Measurements from ENCODE around the gene MAMDC2.

Gene MAMDC2

DNA sequence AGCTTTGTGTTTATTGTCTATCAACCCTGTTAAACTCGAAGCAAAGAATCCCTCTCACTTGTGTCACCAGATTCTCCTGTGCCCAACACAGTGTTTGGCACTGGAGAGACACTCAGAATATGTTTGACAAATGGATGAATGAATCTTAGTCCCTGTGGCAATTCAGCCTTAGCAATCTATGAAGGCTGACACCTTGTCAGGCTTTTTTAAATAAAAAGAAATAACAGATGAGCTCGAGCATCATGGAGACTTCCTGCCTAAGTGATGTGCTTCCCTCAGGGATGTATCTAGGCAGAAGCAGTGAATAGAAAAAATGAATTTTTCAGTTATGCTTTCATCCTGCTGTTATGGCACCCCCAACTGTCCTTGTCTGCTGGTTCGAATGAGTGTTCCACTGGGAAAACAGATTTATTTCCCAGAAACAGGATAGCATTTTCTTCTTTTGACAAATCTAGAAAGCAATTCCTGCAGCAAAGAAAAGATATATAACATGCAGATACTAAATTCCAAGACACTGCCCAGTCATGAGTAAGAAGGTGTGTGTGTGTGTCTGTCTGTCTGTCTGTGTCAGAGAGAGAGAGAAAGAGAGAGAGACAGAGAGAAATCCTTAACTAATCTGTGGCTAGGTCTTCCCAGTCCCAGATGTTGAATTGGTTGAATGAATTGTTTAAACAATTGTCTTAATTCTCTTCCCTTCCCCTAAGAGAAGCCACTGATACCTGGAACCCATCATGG lies 16.7 kb downstream of the MAMDC2 start:
- 87 to 95% methylated on average over 3 of the region's 3 CpGs for WGBS, 2 experiments
- H3K36me3 ChIP-seq (ENCODE audit: control insufficient read depth, insufficient read depth, low read length): no peaks in the 10 kb centered on the region
- no peak overlapping the region for H3K27ac ChIP-seq (ENCODE audit: insufficient read depth, low read depth, low read length, poor library complexity, severe bottlenecking)
- H3K27me3 ChIP-seq (ENCODE audit: control insufficient read depth, insufficient read depth, low read length, poor library complexity, severe bottlenecking): no peaks in the 10 kb centered on the region
- H3K4me3 ChIP-seq (ENCODE audit: insufficient read depth, low read depth, low read length): no peak overlapping the region
- H3K4me1 ChIP-seq (ENCODE audit: control insufficient read depth, insufficient read depth, low read length): no peaks in the 10 kb centered on the region
- no peaks in the 10 kb centered on the region for H3K9me3 ChIP-seq (ENCODE audit: control insufficient read depth, low read length)

DNA sequence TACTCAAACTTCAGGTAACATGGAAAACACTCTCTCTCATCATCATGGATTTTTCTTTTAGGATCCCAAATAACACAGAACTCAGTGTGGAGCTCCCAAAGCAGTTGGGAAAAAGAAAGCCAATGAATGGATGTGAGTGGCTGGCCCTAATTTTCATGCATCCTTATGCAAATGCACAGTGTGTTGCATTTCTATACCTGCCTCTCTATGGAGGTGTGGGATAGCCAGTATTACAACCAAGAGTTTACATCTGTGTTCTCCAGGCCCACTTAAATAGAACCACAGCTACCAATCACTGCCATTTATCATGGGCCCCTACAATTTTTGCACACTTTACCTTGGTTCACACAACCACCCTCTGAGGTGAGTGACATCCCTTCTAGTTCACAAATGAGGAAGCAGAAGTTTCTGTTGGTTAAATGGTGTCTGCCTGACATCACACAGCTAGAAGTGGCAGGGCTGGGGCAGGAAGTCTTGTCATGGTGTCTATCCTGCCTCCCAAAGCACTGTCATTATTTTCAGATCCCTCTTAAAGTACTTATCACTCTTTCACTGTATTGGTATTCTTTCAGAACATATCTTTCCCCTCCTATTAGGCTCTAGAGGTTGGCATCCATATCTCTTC lies 17.3 kb downstream of the MAMDC2 start:
- no peaks in the 10 kb centered on the region for H3K36me3 ChIP-seq (ENCODE audit: control insufficient read depth, insufficient read depth, low read length)
- H3K27me3 ChIP-seq (ENCODE audit: control insufficient read depth, insufficient read depth, low read length, poor library complexity, severe bottlenecking): no peaks in the 10 kb centered on the region
- H3K27ac ChIP-seq (ENCODE audit: insufficient read depth, low read depth, low read length, poor library complexity, severe bottlenecking): no peak overlapping the region
- no peaks in the 10 kb centered on the region for H3K9me3 ChIP-seq (ENCODE audit: control insufficient read depth, low read length)
- H3K4me1 ChIP-seq (ENCODE audit: control insufficient read depth, insufficient read depth, low read length): no peaks in the 10 kb centered on the region
- H3K4me3 ChIP-seq (ENCODE audit: insufficient read depth, low read depth, low read length): no peak overlapping the region

DNA sequence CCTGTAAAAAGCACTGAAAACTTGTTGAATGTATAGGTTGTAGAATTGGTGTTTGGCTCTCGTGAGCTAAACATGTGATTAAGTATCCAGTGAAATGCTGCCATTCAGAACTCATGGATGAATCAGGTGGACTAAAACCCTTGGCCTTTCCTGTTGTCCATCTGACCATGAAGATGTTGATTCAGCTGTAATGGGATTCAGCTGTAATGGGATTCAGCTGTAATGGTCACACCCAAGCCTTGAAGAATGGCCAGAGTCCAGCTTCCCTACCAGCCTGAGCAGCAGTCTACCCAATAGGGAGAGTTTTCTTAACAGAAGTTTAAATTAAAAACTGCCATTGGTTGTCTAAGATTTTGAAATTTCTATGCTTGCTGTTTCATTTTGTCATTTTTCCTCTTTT lies 18.1 kb downstream of the MAMDC2 start:
- H3K9me3 ChIP-seq (ENCODE audit: control insufficient read depth, low read length): no peaks in the 10 kb centered on the region
- no peaks in the 10 kb centered on the region for H3K27me3 ChIP-seq (ENCODE audit: control insufficient read depth, insufficient read depth, low read length, poor library complexity, severe bottlenecking)
- H3K4me1 ChIP-seq (ENCODE audit: control insufficient read depth, insufficient read depth, low read length): no peaks in the 10 kb centered on the region
- no peaks in the 10 kb centered on the region for H3K36me3 ChIP-seq (ENCODE audit: control insufficient read depth, insufficient read depth, low read length)
- H3K27ac ChIP-seq (ENCODE audit: insufficient read depth, low read depth, low read length, poor library complexity, severe bottlenecking): no peak overlapping the region
- WGBS, 2 experiments: 90 to 96% methylated on average over 1 of the region's 1 CpG
- H3K4me3 ChIP-seq (ENCODE audit: insufficient read depth, low read depth, low read length): no peak overlapping the region

DNA sequence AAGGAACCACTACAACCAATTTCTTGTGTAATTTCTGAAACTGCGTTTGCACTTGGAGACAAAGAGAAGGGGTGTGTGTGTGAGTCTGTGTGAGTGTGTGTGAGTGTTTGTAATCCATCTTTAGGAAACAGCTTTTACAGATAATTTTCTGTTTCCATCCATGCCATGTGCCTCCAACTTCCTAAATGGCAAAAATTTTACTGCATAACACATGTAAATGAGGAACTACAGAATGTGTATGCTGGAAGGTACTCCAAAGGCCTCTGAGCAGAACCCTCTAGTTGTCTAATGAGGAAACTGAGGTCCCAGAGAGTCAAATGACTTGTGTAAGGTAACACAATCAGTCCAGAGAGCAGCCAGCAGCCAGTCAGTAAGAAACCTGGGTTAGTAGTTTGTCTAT lies 20.8 kb downstream of the MAMDC2 start:
- WGBS, 2 experiments: 89% methylated on average over 1 of the region's 1 CpG; no CpG with 5 or more reads in 1 of the 2 experiments

DNA sequence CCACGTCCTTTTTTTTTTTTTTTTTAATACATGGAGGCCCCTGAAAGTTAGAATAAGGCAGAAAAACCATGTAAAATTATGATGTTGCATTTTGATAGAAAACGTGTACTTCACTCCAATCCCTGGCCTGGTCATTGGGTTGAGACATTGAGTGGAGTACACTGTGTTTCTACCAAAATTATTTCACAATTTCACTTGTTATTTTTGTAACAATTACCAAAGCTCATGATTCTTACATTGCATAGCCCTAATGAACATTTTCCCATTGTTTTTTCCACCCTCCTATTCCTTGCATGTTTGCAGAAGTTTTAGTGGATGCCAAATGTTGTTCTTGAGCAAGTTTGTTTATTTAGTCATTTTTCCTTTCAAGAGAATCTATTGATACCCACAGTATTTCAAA lies 21.9 kb downstream of the MAMDC2 start:
- Histone ChIP-seq H3K36me3 (ENCODE audit: control insufficient read depth, insufficient read depth, low read length) (no peaks in the 10 kb centered on the region), H3K4me3 (ENCODE audit: insufficient read depth, low read depth, low read length) (no peak overlapping the region), H3K27me3 (ENCODE audit: control insufficient read depth, insufficient read depth, low read length, poor library complexity, severe bottlenecking) (no peaks in the 10 kb centered on the region), H3K27ac (ENCODE audit: insufficient read depth, low read depth, low read length, poor library complexity, severe bottlenecking) (no peak overlapping the region), H3K9me3 (ENCODE audit: control insufficient read depth, low read length) (no peaks in the 10 kb centered on the region), H3K4me1 (ENCODE audit: control insufficient read depth, insufficient read depth, low read length) (no peaks in the 10 kb centered on the region)
- WGBS, 2 experiments: 96 to 100% methylated on average over 2 of the region's 2 CpGs

More for the DNA sequence above, 20.8 kb downstream of the MAMDC2 start:
- no peaks in the 10 kb centered on the region for H3K9me3 ChIP-seq (ENCODE audit: control insufficient read depth, low read length)
- H3K4me3 ChIP-seq (ENCODE audit: insufficient read depth, low read depth, low read length): no peak overlapping the region
- no peaks in the 10 kb centered on the region for H3K36me3 ChIP-seq (ENCODE audit: control insufficient read depth, insufficient read depth, low read length)
- H3K27ac ChIP-seq (ENCODE audit: insufficient read depth, low read depth, low read length, poor library complexity, severe bottlenecking): no peak overlapping the region
- no peaks in the 10 kb centered on the region for H3K4me1 ChIP-seq (ENCODE audit: control insufficient read depth, insufficient read depth, low read length)
- no peaks in the 10 kb centered on the region for H3K27me3 ChIP-seq (ENCODE audit: control insufficient read depth, insufficient read depth, low read length, poor library complexity, severe bottlenecking)

DNA sequence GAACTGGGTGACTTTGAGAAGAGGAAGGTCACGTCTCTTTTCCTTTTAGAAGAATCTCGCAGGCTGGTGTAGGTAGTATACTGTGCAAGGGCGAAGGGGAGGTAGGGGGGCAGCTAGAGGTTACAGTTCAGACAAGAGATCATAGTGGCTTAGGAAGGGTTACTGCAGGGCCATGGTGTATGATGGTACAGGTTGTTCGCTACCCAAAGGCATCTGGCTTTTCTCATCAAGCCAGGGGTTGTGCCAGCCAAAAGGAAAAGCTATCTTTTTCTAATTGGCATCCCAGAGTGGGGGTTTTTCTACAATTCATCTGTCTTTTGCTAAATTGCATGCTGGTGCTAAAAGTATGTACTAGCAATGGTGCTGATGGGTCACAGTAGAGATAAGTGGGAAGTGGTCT lies 22.8 kb downstream of the MAMDC2 start:
- Histone ChIP-seq H3K9me3 (ENCODE audit: control insufficient read depth, low read length) (no peaks in the 10 kb centered on the region), H3K4me1 (ENCODE audit: control insufficient read depth, insufficient read depth, low read length) (no peaks in the 10 kb centered on the region), H3K27me3 (ENCODE audit: control insufficient read depth, insufficient read depth, low read length, poor library complexity, severe bottlenecking) (no peaks in the 10 kb centered on the region), H3K4me3 (ENCODE audit: insufficient read depth, low read depth, low read length) (no peak overlapping the region), H3K36me3 (ENCODE audit: control insufficient read depth, insufficient read depth, low read length) (no peaks in the 10 kb centered on the region), H3K27ac (ENCODE audit: insufficient read depth, low read depth, low read length, poor library complexity, severe bottlenecking) (no peak overlapping the region)
- WGBS, 2 experiments: 94% methylated on average over 4 of the region's 4 CpGs

DNA sequence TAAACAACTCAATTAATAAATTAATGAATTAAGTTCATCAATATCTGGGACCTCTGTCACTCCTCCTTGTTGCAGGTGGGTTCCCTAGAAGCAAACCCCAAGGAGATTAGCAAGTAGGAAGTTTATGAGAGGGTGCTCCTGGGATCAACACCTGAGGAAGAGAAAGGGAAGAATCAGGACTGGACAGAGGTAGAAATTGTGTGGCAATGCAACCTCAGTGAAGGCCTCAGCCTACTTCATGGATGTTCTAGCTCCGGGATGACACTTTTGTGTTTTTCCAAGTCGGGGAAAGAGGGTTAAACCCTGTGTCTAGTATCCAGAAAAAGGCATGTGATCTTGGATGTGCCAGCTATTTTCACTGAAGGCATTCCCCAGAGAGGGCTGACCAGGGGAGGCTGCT lies 23.2 kb downstream of the MAMDC2 start:
- no peaks in the 10 kb centered on the region for H3K27me3 ChIP-seq (ENCODE audit: control insufficient read depth, insufficient read depth, low read length, poor library complexity, severe bottlenecking)
- no peaks in the 10 kb centered on the region for H3K36me3 ChIP-seq (ENCODE audit: control insufficient read depth, insufficient read depth, low read length)
- no peak overlapping the region for H3K27ac ChIP-seq (ENCODE audit: insufficient read depth, low read depth, low read length, poor library complexity, severe bottlenecking)
- 89 to 96% methylated on average over 2 of the region's 2 CpGs for WGBS, 2 experiments
- no peaks in the 10 kb centered on the region for H3K4me1 ChIP-seq (ENCODE audit: control insufficient read depth, insufficient read depth, low read length)
- no peaks in the 10 kb centered on the region for H3K9me3 ChIP-seq (ENCODE audit: control insufficient read depth, low read length)
- no peak overlapping the region for H3K4me3 ChIP-seq (ENCODE audit: insufficient read depth, low read depth, low read length)

DNA sequence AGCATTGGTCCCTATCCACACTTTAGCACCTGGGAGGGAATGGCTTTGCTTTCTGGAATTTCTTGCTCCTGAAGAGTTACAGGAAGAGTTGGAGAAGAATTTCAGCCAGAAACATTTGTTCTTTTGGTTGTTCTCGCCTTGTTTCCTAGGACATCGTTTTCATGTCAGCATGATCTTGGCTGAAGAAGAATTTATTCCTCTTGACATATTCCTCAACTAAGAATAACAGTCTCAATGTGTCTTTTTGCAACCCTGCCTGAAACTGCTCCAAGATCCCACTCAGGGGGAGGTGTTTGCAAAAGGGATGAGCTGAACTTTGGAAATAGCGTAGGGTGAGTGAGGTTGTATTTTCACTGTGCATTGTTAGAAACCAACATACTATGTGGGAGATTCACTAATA lies 26.1 kb downstream of the MAMDC2 start:
- Histone ChIP-seq H3K36me3 (ENCODE audit: control insufficient read depth, insufficient read depth, low read length) (no peaks in the 10 kb centered on the region), H3K4me1 (ENCODE audit: control insufficient read depth, insufficient read depth, low read length) (no peaks in the 10 kb centered on the region), H3K27ac (ENCODE audit: insufficient read depth, low read depth, low read length, poor library complexity, severe bottlenecking) (no peak overlapping the region), H3K9me3 (ENCODE audit: control insufficient read depth, low read length) (no peaks in the 10 kb centered on the region), H3K27me3 (ENCODE audit: control insufficient read depth, insufficient read depth, low read length, poor library complexity, severe bottlenecking) (no peaks in the 10 kb centered on the region), H3K4me3 (ENCODE audit: insufficient read depth, low read depth, low read length) (no peak overlapping the region)
- 86 to 92% methylated on average over 3 of the region's 3 CpGs for WGBS, 2 experiments

DNA sequence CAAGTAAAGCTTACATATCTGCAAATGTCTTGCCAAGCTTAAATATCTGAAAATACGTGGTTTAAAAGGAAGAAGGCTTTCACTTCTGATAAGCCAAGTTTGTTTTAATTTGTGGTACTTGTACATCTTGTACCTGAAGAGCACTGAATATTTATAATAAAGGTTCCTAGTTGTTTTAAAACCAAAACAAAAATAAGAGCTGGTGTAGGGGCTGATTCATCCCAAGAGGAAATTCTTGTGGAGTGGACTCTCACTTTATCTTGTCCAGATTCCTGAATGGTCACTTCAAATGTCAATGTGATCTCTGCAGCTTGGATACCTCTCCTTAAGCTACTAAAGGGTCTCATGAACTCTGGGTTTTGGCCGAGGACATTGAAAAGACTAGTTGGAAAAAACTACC lies 29.5 kb downstream of the MAMDC2 start:
- Histone ChIP-seq H3K27me3 (ENCODE audit: control insufficient read depth, insufficient read depth, low read length, poor library complexity, severe bottlenecking) (no peaks in the 10 kb centered on the region), H3K27ac (ENCODE audit: insufficient read depth, low read depth, low read length, poor library complexity, severe bottlenecking) (no peak overlapping the region), H3K9me3 (ENCODE audit: control insufficient read depth, low read length) (no peaks in the 10 kb centered on the region), H3K36me3 (ENCODE audit: control insufficient read depth, insufficient read depth, low read length) (no peaks in the 10 kb centered on the region), H3K4me1 (ENCODE audit: control insufficient read depth, insufficient read depth, low read length) (no peaks in the 10 kb centered on the region), H3K4me3 (ENCODE audit: insufficient read depth, low read depth, low read length) (no peak overlapping the region)
- WGBS, 2 experiments: 89 to 97% methylated on average over 2 of the region's 2 CpGs

DNA sequence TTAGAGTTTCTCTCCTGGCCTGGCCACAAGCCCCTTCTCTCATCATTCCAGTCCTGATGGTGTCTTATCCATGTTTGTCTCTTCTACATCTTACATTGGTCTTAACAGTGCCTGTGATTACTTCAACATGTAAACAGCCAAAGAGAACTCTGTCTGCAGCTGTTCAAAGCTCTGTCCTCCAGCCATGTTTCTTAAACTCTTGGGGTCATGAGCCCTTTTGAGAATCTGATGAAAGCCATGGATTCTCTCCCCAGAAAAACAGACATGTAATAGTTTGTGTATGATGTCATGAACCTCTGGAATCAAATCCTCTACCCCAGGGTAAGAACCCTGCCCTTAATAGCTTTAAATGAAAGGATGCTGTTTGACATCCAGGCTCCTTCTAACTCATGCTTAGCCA lies 30.1 kb downstream of the MAMDC2 start:
- H3K27me3 ChIP-seq (ENCODE audit: control insufficient read depth, insufficient read depth, low read length, poor library complexity, severe bottlenecking): no peaks in the 10 kb centered on the region
- no peaks in the 10 kb centered on the region for H3K9me3 ChIP-seq (ENCODE audit: control insufficient read depth, low read length)
- no peak overlapping the region for H3K27ac ChIP-seq (ENCODE audit: insufficient read depth, low read depth, low read length, poor library complexity, severe bottlenecking)
- no peaks in the 10 kb centered on the region for H3K36me3 ChIP-seq (ENCODE audit: control insufficient read depth, insufficient read depth, low read length)
- H3K4me3 ChIP-seq (ENCODE audit: insufficient read depth, low read depth, low read length): no peak overlapping the region
- H3K4me1 ChIP-seq (ENCODE audit: control insufficient read depth, insufficient read depth, low read length): no peaks in the 10 kb centered on the region
